ENCODE results near the gene CCNB1. TPM values are rescaled to one million over a fixed set of nuclear protein-coding genes. Genes with fewer than 3 reads are reported as not detected.

The CCNB1 gene
- polyA plus RNA-seq: 38.8 to 126 TPM (median 98.0 TPM) in 3 replicates
- 5.4 TPM for polyA plus RNA-seq (2011; ENCODE audit: low read depth)
- 28.5 and 46.3 TPM in 2 replicates for polyA plus RNA-seq (2011; cell fraction: cytosol; rRNA removed)
- 39.3 and 47.1 TPM in 2 replicates for polyA plus RNA-seq (2011; cell fraction: nucleus; rRNA removed)
- polyA plus RNA-seq (2012; ENCODE audit: low replicate concordance): 4.9 and 107 TPM in 2 replicates
- polyA minus RNA-seq: 13.5 to 62.1 TPM (median 14.2 TPM) in 3 replicates
- 15.7 TPM for polyA minus RNA-seq (2011; cell fraction: cytosol; rRNA and poly(A)+ RNA removed)
- polyA minus RNA-seq (2011; cell fraction: nucleus; rRNA and poly(A)+ RNA removed): 7.2 and 15.4 TPM in 2 replicates

GRCh38 chr5:69166686-69167492 lies at the start of gene CCNB1:
Gene CCNB1, plus strand, starts transcription at chr5:69167150. Its CDS starts 113 bp downstream, at chr5:69167263.
- peak within 1 kb of the TSS; percentile 81 for H3K27ac ChIP-seq (ENCODE audit: control insufficient read depth, insufficient read depth, low read length)
- no peaks in the 10 kb centered on the region for H3K9me1 ChIP-seq (ENCODE audit: control insufficient read depth, extremely low read depth, insufficient read depth, low read length)
- H3K4me3 ChIP-seq (ENCODE audit: control insufficient read depth in 2 of 3, extremely low read depth in 1 of 3, insufficient read depth in 2 of 3, low read depth in 1 of 3, low read length in 3 of 3): peak within 1 kb of the TSS; percentile 77 to 86 (median 81)
- dilution Hi-C loops (cut with MboI; ENCODE audit: extremely low pct_ligation_motif_present, low sequenced_read_pairs): no loop called here
- H3K36me3 ChIP-seq (ENCODE audit: control insufficient read depth in 2 of 2, extremely low read depth in 1 of 2, insufficient read depth in 2 of 2, low read length in 2 of 2): peaks cover 5 to 21% of the 10 kb centered on the region in 2 experiments
- peaks cover 41% of the 10 kb centered on the region for H3K79me2 ChIP-seq (ENCODE audit: control insufficient read depth, insufficient read depth, low read length)
- peak within 1 kb of the TSS; percentile 81 for H3K9ac ChIP-seq (ENCODE audit: control insufficient read depth, extremely low read depth, insufficient read depth, low read length)
- H2AFZ ChIP-seq (ENCODE audit: control insufficient read depth, low read length): peak within 1 kb of the TSS; percentile 97
- H3K4me1 ChIP-seq (ENCODE audit: control insufficient read depth, extremely low read depth, insufficient read depth, low read length): peaks cover 22% of the 10 kb centered on the region
- no peaks in the 10 kb centered on the region for H4K20me1 ChIP-seq (ENCODE audit: control insufficient read depth, extremely low read depth, insufficient read depth, low read length)
- no peaks in the 10 kb centered on the region for H3K27me3 ChIP-seq (ENCODE audit: control insufficient read depth, extremely low read depth, insufficient read depth, low read length)
- peak within 1 kb of the TSS; percentile 84 for H3K4me2 ChIP-seq (ENCODE audit: control insufficient read depth, extremely low read depth, insufficient read depth, low read depth, low read length)
- no peaks in the 10 kb centered on the region for H3K9me3 ChIP-seq (ENCODE audit: control insufficient read depth, low read depth, low read length)
- DNase-seq (ENCODE audit: low read depth, low spot score): peak; percentile 74
- TF ChIP-seq EZH2 (IDR thresholded peaks at IDR 0.05; ENCODE audit: low read length) (no peak), CTCF (optimal IDR thresholded peaks at IDR 0.05 in 1 of 3, IDR thresholded peaks at IDR 0.05 in 1 of 3, conservative IDR thresholded peaks at IDR 0.05 in 1 of 3; ENCODE audit: extremely low read depth in 1 of 3, insufficient read depth in 2 of 3, low read length in 3 of 3) (peak in 1 of 3 experiments; percentile 31)
- FAIRE-seq: peak; percentile 77

GRCh38 chr5:69129413-69129812 lies 37.5 kb upstream of the CCNB1 start:
- dilution Hi-C loops (cut with MboI; ENCODE audit: extremely low pct_ligation_motif_present, low sequenced_read_pairs): no loop called here
- Histone ChIP-seq H3K4me1 (ENCODE audit: control insufficient read depth, extremely low read depth, insufficient read depth, low read length) (peaks cover 3% of the 10 kb centered on the region), H3K36me3 (ENCODE audit: control insufficient read depth in 2 of 2, extremely low read depth in 1 of 2, insufficient read depth in 2 of 2, low read length in 2 of 2) (peaks cover 2 to 6% of the 10 kb centered on the region in 2 experiments), H3K27ac (ENCODE audit: control insufficient read depth, insufficient read depth, low read length) (no peak overlapping the region), H3K4me3 (ENCODE audit: control insufficient read depth in 2 of 3, extremely low read depth in 1 of 3, insufficient read depth in 2 of 3, low read depth in 1 of 3, low read length in 3 of 3) (no peak overlapping the region), H3K4me2 (ENCODE audit: control insufficient read depth, extremely low read depth, insufficient read depth, low read depth, low read length) (no peak overlapping the region), H4K20me1 (ENCODE audit: control insufficient read depth, extremely low read depth, insufficient read depth, low read length) (no peaks in the 10 kb centered on the region), H2AFZ (ENCODE audit: control insufficient read depth, low read length) (no peak overlapping the region), H3K79me2 (ENCODE audit: control insufficient read depth, insufficient read depth, low read length) (no peaks in the 10 kb centered on the region), H3K27me3 (ENCODE audit: control insufficient read depth, extremely low read depth, insufficient read depth, low read length) (no peaks in the 10 kb centered on the region), H3K9me1 (ENCODE audit: control insufficient read depth, extremely low read depth, insufficient read depth, low read length) (no peaks in the 10 kb centered on the region), H3K9me3 (ENCODE audit: control insufficient read depth, low read depth, low read length) (no peaks in the 10 kb centered on the region), H3K9ac (ENCODE audit: control insufficient read depth, extremely low read depth, insufficient read depth, low read length) (no peak overlapping the region)
- TF ChIP-seq EZH2 (IDR thresholded peaks at IDR 0.05; ENCODE audit: low read length) (no peak), CTCF (optimal IDR thresholded peaks at IDR 0.05 in 1 of 3, IDR thresholded peaks at IDR 0.05 in 1 of 3, conservative IDR thresholded peaks at IDR 0.05 in 1 of 3; ENCODE audit: extremely low read depth in 1 of 3, insufficient read depth in 2 of 3, low read length in 3 of 3) (no peak)
- DNase-seq (ENCODE audit: low read depth, low spot score): no peak
- no peak for FAIRE-seq

All from keratinocyte (primary cell).